HG03521 (cell line): Measurements from ENCODE around the gene CYBRD1.

Experiments used
- ATAC-seq: cut with Tn5 transposase; IDR thresholded peaks from one replicate; pipeline ENCODE4 v1.9.1; 2021; ENCODE audit warnings: mild to moderate bottlenecking, moderate library complexity; ENCODE audit not compliant: unreplicated experiment

Gene CYBRD1

DNA sequence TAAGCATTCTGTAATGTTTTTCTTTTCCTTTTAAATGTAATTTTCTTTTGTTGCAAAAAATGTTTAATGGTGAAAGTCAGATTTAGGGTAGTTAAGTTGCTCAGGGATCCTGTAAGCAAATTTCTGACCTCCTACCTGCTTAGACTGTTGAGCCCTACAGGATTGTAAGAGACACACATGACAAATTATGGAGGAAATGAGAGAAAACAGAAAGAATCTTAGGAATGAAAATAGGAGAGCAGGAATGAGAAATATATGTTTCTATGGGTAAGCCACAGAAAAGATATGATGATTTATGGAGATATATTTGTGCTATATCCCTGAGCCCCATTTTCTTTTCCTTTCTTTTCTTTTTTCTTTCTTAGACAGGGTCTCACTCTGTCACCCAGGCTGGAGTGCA is 28.3 kb downstream of the CYBRD1 start:
- no peak for ATAC-seq

DNA sequence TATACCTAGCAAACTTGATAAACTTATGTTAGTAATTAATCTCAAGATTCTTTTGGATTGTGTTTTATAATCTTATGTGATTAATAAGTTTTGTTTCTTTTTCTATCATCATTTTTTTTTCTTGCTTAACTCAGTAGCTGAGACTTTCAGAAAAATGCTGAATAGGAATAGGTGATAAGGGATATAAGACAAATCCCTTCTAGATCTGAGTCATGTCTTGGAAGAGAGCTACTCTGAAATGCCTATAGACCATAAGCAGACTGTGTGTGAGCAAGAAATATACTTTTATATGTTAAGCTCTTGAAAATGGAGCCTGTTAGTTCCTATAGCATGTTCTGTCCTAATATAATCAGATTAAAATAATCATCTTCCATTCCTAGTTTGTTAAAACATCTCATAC is 29.6 kb downstream of the CYBRD1 start:
- ATAC-seq = no peak

DNA sequence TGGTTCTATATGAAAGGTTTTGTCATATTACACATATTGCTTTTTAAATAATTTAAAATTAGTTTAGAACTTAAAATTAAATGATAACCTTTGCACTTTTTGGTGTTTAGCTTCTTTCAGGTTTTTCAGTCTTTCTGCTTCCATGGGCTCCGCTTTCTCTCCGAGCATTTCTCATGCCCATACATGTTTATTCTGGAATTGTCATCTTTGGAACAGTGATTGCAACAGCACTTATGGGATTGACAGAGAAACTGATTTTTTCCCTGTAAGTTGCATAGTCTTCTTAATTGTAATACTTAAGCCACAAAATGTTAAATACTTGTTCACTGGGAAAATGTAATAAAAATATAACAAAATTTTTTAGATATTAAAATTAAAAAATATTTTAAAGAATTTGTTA is 31.0 kb downstream of the CYBRD1 start:
- no peak for ATAC-seq

DNA sequence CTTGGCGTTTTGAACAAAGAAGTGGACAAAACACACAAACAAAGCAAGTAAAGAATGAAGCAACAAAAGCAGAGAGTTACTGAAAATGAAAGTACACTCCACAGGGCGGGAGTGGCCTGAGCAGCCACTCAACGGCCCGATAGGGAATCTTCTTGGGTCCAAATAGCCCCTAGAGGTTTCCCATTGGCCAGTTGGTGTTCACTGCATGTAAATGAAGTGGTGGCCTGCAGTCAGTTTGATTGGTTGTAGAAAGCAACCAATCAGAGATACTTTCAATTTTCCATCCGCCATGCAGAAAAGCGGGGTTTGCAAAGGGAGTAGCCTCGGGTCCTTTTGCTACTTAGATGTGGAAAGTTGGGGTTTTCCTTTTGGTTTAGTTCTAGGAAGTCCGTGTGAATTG is 31.6 kb downstream of the CYBRD1 start:
- no peak for ATAC-seq

DNA sequence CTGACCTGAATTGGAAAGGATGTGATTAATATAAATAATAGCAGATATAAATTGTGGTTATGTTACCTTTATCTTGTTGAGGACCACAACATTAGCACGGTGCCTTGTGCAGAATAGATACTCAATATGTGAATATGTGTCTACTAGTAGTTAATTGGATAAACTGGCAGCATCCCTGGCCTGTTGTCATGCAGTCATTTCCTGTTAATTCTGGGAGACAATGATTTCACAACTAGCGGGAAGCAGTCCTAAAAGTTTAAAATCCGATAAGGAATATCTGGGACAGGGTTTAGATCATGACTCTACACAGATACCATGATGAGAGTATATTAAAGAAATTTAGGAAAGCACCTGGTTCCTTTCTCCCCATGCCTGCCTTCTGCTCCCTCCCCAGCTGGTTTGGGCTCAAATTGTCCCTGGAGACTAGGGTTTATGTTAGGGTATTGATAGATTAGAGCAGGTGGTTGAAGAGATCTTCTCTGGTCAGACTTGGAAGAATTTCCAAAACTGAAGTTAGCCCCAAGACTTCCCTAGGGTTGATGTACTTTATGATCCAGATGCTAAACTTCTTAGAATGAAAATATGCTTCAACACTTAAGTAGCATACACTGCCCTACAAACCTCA is 32.8 kb downstream of the CYBRD1 start:
- no peak for ATAC-seq

DNA sequence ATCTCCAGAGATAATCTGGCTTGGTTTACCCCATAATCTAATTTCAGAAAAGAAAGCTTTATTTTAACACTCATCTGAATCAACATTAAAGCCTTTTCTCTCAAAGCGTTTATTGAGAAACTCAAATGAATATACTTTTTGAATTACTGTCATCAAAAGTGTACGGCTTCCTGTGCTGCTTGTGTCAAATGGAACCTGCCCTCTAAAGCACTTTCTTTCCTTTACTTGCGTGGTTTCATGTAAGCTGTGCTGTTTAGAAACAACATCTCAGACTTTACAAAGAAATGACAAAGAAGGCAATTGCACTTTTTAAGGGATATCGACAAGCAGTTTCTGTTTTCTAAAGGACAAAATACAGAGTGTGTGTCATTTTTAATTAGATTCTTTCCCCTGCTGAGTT is 35.1 kb downstream of the CYBRD1 start:
- ATAC-seq = no peak

DNA sequence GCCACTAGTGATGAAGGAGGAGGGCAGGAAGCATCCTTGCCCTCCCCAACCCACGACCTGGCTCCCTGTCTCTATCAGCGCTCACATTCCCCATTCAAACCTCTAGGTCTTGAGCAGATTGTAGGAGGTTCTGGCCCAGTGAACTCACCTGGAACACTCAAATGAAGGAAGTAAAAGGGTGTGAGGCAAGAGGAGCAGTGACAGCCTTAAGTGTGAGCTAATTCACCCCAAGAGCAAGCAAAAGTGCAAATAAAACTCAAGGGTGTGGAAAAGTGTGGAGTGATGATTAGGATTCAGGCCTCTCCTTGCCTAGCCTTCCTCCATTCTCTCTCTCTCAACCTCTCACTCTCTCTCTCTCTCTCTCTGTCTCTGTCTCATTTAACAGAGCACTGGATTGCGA is 41.0 kb downstream of the CYBRD1 start:
- ATAC-seq = no peak

DNA sequence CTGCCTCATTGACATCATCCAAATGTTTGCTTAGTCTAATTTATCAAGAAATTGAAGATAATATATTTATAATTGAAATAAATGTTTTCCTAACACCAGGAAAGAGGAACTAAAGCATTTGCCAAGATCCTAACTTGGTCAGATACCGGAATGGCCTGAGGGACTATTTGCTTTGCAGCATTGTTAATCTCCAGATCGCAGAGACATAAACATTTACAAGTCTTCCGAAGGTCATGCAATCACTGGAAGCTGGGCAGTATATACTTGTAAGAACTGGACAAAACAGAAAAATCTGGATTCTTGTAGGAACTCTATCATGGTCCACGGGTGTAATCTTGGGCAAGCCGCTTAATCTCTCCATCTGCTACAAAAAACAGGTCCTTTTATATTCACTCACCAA is 42.2 kb downstream of the CYBRD1 start:
- ATAC-seq = no peak

DNA sequence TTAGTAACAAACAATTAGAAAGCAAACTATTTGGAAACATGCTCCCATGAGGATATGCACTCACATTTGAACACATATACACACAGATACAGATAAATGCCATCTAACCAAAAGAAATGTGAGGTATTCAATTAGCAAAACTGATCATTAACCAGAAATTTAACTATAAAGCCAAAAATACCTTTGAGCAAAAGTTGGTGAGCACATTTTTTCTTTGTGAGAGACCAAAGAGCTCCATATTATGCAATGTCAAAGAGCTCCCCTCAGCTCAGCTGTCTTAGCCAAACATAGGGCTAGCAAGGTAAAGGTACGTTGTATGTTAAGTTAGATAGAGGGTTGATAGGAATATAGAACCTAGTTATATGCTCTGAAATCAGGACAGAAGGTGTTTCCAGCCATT is 43.8 kb downstream of the CYBRD1 start:
- ATAC-seq = no peak

DNA sequence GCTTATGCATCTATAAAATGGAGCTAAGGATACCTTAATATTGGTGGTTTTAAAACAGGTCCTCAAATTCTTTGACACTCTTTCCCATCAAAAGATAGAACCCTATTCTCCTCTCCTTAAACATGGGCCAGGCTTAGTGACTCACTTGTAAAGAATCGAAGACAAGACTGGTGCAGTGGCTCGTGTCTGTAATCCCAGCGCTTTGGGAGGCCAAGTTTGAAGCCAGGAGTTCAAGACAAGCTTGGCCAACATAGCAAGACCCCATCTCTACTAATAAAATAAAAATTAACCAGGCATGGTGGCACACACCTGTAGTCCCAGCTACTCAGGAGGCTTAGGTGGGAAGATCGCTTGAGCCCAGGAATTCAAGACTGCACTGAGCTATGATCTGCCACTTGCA is 44.5 kb downstream of the CYBRD1 start:
- ATAC-seq = no peak

DNA sequence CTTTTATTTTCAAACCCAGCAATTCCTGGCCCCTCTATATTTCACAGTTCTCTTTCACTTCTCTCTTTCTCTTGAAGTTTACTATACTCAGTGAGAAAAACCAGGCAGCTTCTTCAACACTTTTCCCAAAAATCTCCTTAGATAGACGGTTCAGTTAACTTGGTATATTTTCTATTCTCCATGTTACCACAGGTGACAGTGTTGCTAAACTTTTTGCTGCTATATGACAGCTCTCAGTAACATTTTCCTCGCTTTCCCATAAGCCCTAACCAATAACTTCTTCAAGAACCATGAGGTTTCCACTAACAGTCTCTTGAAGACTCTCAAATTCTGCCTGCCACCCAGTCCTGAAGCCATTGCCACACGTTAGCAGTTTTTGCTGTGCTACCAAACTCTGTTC is 45.8 kb downstream of the CYBRD1 start:
- ATAC-seq = no peak

DNA sequence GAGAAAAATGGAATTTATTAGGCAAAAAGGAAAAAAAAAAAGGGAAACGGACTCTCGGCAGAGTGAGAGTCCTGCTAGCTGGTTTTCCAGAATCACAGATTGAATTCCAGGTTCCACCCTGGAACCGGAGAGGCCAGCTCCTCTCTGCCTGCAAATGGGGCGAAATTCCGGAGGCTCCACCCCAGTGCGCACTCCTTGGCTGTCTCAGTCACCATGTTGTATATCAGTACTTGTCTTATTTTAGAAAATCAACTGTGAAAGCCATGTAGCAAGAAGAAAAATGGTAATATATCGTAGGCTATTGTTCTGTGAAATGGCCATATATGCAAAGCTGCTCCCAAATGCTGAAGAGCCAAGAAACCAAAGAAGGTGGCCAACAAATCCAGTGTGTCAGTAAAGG is 49.4 kb downstream of the CYBRD1 start:
- no peak for ATAC-seq

DNA sequence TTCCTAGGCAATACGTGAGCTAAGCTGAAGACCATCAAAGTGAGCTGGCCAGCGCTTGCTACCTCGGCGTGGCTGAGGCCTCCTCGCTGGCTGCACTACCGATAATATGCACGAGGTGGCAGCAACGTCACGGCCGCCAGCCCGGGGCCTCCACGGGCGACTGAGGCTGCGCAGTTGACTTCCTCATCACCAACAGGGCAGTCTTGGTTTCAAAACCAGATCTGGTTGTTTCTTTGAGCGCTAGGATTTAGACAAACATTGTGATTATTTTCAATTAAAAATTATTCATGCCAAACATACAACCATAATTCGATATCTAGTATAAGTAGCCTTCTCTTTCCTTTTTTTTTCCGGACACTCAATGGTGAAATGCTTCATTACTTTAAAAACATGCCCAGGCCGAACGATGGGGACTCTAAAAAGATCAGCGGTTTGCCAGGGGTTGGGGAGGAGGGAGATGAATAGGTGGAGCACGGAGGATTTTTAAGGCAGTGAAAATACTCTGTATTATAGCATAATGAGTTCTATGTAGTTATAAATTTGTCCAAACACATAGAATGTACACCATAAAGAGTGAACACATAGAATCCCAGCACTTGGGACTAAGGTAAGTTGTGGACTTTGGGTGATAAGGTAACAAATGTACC is 52.0 kb downstream of the CYBRD1 start:
- ATAC-seq = peak; percentile 86

DNA sequence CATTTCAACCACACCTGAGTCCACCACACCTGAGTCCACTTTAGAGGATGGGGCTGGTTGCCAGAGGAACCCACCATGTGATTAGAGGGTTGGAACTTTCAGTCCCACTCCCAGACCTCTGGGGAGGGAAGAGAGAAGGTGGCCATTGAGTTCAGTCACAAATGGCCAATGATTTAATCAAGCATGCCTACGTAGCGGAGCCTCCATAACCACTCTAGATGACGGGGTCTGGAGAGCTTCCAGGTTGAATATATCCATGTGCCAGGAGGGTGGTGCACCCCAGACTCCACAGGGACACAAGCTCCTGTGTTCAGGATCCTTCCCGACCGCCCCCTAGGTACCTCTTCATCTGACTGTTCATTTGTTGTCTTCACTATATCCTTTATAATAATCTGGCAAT is 53.3 kb downstream of the CYBRD1 start:
- no peak for ATAC-seq

DNA sequence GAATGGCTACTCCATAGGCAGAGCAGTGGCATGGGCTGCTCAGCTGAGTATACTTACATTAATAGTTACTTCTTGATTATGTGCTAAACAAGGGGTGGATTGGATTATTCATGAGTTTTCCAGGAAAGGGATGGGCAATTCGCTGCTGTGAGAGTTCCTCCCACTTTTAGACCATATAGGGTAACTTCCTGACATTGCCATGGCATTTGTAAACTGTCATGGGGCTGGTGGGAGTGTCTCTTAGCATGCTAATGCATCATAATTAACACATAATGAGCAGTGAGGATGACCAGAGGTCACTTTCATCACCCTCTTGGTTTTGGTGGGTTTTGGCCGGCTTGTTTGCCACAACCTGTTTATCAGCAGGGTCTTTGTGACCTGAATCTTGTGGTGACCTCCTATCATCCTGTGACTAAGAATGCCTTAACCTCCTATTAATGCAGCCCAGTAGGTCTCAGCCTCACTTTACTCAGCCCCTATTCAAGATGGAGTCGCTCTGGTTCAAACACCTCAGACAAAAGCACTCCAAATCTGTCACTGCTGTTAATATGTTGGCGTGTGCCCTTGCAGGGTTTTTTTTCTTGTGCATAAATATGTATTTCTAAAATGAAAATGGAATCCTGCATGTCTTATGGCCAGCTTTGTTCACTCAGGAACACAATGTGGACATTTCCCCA is 56.0 kb downstream of the CYBRD1 start:
- ATAC-seq = no peak

DNA sequence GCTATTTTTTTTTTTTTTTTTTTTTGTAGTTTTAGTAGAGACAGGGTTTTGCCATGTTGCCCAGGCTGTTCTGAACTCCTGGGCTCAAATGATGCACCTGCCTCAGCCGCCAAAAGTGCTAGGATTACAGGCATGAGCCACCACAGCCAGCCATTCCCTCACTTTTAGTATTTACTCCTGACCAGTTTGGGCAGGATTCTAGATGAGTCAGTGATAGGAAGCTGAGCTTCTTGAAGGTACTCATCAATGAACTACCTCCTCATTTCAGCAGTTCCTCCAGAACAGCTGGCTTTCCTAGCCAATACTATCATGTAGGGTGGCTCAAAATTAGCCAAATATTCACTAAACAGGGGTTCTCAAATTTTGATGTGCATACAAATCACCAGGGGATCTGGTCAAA is 57.2 kb downstream of the CYBRD1 start:
- no peak for ATAC-seq

DNA sequence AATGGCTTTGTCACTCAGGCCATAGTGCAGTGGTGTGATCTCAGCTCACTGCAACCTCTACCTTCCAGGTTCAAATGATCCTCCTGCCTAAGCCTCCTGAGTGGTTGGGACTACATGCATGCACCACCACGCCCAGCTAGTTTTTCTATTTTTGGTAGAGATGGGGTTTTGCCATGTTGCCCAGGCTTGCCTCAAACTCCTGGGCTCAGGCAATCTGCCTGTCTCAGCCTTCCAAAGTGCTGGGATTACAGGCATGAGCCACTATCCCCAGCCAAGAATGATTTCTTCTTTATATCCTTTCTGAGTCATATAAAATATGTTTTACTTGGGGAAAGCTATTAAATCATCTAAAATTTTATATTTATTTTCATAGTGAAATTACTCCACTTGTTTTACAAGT is 61.3 kb downstream of the CYBRD1 start:
- ATAC-seq = no peak

DNA sequence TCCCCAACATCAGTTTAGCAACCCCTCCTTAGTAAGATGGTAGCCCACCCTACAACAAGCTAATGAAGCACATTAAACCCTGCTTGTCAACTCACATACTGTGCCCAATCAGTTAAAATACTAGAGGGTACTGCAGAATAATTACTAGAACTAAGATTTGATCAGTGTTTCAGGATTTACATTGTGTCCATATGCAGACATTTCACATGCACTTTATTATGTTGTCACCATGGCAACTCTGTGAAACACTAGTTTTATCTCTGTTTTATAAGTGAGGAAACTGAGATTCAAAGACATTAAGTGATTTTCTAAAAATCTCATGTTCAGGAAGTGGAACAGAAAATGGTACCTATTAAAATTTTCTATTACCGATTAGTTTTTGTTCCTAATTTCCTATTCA is 61.7 kb downstream of the CYBRD1 start:
- ATAC-seq = no peak

DNA sequence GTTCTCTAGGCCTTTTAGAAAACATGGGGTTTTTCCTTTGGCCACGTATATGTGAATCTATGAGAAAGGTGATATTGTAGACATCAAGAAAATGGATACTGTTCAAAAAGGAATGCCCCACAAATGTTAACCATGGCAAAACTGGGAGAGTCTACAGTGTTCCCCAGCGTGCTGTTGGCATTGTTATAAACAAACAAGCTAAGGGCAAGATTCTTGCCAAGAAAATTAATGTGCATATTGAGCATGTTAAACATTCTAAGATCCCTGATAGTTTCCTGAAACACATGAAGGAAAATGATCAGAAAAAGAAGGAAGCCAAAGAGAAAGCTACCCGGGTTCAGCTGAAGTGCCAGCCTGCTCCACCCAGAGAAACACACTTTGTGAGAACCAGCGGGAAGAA is 64.9 kb downstream of the CYBRD1 start:
- ATAC-seq = no peak

DNA sequence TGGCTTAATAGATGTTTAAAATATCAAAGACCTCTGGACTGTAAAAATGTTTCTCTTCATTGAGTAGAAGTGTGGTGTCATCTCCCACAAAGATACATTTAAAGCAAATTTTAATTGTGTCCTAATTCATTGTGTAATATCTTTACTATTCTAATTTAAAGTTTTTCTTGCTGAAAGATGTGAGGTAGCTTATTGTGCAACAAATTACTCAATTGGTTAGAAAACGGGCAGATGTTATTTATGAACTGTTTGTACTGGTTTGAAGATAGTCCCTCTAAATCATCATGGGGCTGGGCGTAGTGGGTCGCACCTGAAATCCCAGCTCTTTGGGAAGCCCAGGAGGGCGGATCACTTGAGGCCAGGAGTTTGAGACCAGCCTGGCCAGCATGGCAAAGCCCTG is 65.3 kb downstream of the CYBRD1 start:
- ATAC-seq = no peak

DNA sequence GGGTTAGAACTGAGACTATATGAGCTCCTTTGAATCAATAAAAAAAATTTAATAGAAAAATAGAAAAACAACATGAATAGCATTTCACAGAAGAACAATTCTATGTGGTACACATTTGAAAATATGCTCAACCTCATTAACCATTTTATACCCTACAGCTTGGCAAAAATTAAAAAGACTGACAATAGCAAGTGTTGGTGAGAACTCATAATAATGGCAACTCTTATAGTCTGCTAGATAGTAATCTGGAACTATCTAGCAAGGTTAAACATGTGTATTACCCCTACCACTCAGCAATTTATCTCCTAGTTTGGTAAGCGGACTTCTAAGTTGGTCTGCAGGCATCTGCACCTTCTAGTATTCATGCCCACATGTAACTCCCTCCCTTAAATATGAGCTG is 67.8 kb downstream of the CYBRD1 start:
- ATAC-seq = no peak

DNA sequence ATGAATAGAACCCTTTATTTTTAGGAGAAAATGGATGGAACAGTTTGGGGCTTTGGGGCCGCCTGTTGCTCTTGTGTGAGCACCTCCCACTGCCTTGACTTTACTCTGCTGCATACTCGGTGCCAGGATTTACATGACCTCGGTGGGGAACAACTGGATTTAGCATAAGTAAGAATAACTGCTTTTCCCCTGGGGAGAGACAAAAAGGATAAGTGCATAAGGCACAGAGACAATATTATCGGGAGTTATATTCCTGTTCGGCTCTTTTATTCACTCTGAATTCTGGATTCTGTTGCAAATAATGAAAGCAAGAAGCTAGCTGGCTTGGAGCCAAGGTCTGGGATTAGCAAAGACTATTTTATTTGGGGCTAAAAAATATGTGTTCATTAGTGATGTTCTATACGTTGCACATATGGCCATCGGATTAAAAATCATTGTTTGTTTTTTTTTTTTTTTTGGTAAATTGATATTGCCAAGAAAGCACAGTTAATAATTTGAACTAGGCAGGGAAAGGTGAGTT is 69.8 kb downstream of the CYBRD1 start:
- no peak for ATAC-seq
